DMS79 treated with DMSO at 0.1 percent for 48 hours (cell line): ENCODE measurements around the gene CMSS1.
A peak's percentile ranks its signal among the peaks of the same experiment; 100 is the strongest.

Experiments
- DNase-seq: peaks from one replicate; lab custom pipeline; 2025; lab: John Stamatoyannopoulos, UW

The CMSS1 gene

GRCh38 chr3:99999536-99999935 lies 181.9 kb downstream of the CMSS1 start:
- no peak for DNase-seq

- DNase-seq = no peak
Observed at GRCh38 chr3:100001083-100001482, 183.4 kb downstream of the CMSS1 start.

- no peak for DNase-seq
Observed at GRCh38 chr3:100001526-100002270, 184.0 kb downstream of the CMSS1 start.

GRCh38 chr3:100002599-100003350 lies 185.1 kb downstream of the CMSS1 start:
- DNase-seq = no peak

- no peak for DNase-seq
Observed at GRCh38 chr3:100003609-100004503, 186.2 kb downstream of the CMSS1 start.

DNA sequence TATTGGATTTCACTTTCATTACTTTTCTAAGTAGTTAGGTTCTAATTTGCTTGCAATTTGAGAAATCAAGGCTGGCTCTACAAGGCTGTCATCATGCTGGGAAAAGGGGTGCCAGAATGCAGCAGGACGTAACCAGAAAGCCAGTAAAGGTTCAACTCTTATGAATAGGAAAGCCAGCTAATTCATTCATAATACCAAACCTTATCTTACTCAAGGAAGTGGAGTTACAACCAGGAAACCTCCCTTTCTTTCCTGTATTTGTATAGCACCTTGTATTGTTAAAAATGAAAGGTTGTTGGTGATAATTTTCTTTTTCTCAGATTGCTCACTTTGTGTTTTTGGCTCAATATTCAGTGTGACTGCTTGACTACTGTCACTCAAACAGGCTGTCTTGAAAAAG lies 187.3 kb downstream of the CMSS1 start:
- no peak for DNase-seq

DNA sequence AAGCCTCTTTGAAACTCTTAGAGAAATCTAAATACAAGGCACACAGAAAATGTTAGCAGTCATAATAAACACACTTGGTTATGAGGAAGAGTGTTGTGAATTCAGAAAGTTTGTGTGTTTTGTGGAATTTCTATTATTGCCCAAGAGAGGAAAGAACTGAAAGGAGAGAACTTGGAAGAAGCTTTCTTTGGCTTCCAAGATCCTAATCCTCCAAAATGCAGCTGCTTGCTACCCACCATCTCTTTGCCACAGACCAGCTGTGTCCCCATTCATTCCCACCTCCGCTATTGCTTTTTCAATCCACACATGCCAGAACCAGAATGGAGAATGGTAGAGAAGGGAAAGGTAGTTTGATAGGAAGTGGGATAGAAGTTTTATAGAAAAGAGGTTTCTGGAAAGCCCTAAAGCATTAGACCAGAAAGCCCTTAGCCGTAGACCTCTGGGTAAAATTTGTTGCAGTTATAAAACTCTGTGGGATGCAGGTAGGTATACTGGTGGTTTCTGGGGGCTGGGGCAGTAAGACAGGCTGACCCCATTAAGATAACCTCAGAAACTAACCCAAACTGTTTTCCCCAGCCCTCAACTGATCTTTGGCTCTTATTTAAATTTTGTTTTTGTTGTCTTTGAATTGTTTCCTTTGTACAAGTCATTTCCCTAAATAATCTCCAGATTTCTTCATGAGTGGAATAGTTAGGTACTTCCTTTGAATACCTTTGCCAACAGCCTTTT lies 188.2 kb downstream of the CMSS1 start:
- no peak for DNase-seq

- DNase-seq = no peak
Observed at GRCh38 chr3:100006570-100007271, 189.1 kb downstream of the CMSS1 start.

GRCh38 chr3:100007313-100007712 lies 189.7 kb downstream of the CMSS1 start:
- no peak for DNase-seq

DNA sequence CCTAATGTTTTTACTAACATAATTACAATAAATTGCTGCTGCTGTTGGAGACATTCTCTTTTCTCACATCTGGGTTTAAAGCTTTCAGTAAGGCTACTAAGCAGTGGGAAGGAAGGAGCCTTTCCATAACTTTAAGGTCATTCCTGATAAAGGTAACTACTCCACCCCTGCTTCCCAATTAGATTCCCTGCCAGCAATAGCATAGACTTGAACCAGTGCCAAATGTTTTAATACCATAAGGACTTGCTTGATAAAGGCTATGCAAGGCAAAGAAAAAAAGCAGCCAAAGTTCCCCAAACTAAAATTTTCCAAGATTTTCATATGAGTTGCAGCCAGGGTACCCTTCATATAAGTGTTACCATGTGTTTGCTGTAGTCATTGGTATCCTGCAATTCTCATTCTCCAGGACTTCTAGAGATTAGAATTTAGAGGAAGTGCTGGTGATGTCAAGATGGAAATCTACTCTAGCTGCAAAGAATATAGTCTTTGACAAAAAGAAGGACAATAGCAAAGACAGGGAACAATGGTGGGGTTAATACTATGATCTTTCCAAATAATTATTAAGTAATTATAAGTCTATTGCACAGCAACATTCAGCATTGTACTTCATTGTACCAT lies 190.5 kb downstream of the CMSS1 start:
- no peak for DNase-seq

GRCh38 chr3:100009276-100010086 lies 191.8 kb downstream of the CMSS1 start:
- peak; percentile 32 for DNase-seq

DNA sequence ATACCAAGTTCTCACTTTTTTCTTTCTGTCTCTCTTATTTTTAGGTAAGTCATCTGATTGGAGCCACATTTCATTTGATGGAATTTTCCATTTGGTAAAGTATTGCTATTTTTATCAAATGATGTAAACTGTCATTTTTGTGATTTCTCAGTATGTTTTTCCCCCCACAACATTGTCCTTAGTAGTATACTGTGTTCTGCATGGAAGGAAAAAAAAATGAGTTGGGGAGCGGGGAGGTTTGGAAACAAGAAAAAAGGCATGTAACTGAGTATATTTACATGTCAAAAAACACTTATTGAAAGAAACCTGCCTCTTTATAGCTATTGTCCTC lies 192.4 kb downstream of the CMSS1 start:
- DNase-seq = no peak

- DNase-seq = no peak
Observed at GRCh38 chr3:100018806-100019205, 201.1 kb downstream of the CMSS1 start.

- DNase-seq = no peak
Observed at GRCh38 chr3:100019719-100020118, 202.1 kb downstream of the CMSS1 start.

GRCh38 chr3:100020876-100021644 lies 203.4 kb downstream of the CMSS1 start:
- no peak for DNase-seq

DNA sequence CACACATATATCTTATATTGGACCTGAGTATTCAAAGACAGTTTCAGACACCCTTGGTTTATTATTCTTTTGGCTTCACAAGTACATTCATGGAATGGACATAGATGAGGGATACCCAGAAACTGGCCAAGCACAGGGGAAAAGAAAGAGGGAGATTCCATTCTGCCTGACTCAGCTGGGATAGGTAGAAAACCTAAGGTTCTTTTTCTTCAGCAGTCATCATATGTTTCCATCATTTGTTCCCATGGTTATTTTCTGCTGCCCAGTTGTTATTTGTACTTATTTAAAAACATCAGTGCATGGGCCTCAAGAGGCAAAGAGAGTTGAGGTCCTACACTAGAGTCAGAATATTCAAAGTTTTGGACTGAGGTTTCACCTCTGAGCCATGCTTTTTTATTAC lies 204.8 kb downstream of the CMSS1 start:
- no peak for DNase-seq

DNA sequence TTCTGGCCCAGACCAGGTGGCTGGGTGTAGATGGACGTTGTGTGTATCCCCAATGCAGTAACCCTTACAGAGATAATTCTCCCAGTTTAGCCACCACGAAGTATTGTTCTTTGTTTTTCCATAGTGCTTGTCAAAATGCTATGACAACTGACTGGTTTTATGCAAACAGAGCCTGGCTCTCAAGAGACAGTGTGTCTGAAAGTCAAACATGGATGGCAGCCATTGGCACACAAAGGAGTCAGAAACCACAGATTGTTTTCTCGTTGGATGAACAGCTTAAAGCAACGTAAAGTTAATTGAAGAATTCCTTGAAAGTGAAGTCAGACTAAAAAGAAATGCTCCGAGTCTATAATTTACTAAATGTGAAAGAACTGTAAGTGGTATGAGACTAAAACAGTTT lies 205.5 kb downstream of the CMSS1 start:
- peak; percentile 21 for DNase-seq

- no peak for DNase-seq
Observed at GRCh38 chr3:100023595-100023994, 205.9 kb downstream of the CMSS1 start.
